Astrocyte of the hippocampus (primary cell): ENCODE results near the gene ZFP36.
"Not testable (repeated sequence)": the region's sequence is repeated elsewhere in the genome, so short reads cannot be mapped to it uniquely, and the experiment has no call there.

Source experiments
- DNase-seq: peaks from one replicate; pipeline ENCODE4 v3.0.0; 2011; ENCODE audit warnings: low read depth, low spot score

ZFP36 gene, protein sequence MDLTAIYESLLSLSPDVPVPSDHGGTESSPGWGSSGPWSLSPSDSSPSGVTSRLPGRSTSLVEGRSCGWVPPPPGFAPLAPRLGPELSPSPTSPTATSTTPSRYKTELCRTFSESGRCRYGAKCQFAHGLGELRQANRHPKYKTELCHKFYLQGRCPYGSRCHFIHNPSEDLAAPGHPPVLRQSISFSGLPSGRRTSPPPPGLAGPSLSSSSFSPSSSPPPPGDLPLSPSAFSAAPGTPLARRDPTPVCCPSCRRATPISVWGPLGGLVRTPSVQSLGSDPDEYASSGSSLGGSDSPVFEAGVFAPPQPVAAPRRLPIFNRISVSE

DNA sequence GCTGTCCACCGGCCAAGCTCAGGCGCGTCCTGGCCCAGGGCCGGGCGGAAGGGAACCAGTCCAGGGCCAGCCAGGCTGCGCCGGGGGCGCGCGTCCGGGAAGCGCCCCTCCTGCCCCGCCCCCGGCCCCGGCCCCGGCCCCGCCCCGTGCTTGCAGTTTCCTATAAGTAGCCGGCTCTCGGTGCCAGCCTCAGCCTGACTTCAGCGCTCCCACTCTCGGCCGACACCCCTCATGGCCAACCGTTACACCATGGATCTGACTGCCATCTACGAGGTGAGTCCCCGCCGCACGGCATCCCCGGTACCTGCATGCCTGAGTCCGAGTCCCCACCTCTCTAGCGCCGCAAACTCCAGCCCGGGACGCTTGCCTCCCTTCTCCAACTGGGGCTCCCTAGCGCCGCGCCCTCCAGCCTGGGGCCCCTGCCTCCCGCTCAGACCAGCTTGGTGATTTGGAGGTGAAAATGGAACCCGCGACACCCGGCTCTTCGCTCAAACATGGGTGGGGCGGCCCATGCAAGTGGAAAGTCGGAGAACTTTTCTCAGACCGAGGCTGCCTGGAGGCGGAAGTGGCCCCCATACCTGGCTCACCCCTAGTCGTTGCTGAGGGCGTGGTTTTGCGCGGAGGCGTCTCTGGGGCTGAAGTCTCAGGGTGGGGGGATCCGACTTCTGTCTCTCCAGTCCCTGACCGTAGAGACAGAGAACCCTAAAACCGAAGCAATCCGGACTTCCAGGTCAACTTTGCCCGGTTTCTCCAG, at the start of gene ZFP36:
TSS of gene ZFP36 (plus strand) at position 192 of the 754 bp plus-strand sequence. CDS start at position 250, 58 bp downstream.
- peak; percentile 90 for DNase-seq

DNA sequence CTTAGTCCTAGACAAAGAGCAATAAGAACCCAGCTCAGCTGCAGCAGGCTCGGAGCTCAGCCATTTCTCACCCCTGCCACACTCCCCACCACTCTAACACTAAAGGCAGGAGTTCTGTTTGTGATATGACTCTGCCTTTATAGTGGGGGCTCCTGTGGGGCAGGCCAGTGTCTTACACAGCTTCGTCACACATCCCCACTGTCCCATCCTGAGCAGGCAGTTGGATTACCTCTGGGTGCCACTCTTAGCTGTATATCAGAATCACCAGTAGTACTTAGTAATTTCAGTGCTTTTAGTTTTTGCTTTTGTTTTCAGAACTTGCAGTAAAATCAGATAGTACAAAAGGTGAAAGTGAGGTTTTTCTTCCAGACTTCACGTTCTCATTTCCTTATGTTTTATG, 47.6 kb upstream of the ZFP36 start:
- DNase-seq = no peak

DNA sequence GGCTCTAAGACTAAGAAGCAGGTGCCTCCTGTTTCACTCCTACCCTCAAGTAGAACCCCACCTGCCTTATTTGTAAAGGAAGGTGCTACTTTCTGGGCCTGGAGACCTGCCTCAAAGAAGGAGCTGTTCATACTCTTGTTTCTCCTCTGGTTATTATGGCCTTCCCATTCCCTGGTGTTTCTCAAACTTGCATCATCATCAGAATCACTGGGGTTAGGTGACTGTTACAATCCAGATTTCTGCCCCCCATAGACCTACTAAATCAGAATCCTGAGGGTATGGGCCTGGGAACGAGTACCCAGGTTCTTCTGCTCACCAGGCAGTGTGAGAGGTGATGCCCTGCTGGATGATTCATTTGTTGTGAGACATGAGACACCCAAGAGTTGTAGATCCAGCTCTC, 46.0 kb upstream of the ZFP36 start:
- DNase-seq = no peak

DNA sequence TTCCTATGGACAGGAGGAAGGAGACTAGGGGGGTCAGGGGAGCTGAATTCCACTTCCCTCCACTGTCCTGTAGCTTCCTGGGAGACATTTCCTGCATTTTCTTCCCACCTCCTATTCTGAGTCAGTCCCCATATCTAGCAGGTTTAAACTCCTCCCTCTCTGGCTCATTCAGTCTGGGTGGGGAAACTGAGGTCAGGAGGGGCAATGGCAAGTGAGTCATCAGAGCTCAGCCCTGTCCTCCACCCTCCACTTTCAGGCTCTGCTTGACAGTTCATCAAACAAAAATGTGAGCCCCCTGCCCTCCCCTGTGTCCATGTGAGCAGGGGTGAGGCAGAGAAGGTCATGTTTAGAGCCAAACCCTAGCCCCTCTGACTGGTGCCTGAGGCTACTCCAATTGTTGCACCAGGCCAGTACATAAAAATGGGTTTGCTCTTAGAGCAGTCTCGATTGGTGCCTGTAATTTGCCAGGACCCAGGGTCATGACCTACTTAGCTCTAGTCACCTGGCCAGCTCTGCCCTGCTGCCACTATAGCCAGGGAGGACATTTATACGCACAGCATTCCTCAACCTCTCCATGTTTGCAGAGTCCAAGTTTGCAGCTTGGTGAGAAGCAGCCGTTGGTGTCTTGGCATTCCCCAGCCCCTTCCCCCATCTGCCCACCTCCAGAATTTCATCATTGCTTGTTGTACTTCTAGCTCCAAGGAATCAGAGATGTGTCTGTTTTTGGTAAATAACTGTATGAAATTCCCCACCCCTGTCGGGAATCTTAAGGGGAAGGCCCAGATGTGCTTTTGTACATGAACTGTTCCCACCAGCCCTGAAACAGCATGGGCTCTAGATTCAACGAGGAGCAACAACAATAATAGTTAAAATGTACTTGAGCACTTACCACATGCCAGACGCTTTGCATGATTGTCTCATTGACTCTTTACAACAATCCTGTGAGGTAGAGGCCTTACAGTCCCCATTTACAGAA, 43.7 kb upstream of the ZFP36 start:
- DNase-seq = peak; percentile 44

DNA sequence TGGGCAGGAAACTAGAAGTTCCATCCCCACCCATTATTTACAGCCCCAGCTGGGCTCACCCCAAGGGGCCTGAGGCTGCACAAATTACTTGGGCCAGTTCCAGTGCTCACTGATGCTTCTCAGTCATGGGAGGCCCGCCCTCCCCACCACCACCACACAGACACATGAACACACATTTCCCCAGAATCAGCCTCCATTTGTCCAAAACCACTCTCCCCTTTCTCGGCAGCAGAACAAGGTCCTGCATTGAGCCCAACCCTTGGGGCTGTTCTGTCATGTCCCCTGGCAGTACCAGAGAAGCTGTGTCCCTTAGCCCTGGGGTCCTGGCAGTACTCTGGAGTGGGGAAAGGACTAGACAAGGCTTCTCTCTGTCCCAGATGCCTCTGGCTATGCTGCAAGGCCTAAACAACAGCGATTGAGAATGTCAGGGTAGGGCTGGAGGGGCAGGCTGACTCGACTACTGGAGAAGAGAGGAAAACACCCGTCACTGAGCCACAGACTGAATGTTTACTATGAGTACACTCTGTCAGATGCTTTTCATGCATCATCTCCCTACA, 42.7 kb upstream of the ZFP36 start:
- DNase-seq = no peak

DNA sequence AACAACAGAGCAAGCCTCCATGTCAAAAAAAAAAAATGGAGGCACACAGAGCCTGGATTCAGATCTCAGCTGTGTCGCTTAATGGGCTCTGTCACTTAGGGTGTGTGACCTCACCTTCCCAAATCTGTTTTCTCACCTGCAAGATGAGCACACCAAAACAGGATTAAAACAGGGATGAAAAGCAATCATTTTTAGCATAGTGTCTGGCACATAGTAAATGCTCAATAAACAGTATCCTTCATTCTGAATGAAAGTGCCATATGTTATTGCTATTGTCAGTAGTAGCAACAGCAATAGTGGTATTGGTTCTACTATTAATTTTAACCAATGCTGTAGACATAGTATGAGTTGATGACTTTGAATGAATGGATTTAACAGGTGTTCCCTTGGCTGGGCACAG, 41.1 kb upstream of the ZFP36 start:
- DNase-seq = no peak

DNA sequence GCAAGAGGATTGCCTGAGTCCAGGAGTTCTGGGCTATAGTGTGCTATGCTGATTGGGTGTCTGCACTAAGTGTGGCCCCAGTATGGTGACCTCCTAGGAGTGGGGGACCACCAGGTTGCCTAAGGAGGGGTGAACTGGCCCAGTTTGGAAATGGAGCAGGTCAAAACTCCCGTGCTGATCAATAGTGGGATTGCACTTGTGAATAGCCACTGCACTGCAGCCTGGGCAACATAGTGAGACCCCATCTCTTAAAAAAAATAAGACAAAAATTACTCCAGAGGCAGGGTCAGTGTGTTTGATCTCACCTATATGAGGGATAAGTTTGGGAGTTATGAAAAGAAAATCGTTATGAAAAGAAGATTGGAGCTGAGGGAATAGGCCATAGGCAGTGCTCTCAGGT, 37.4 kb upstream of the ZFP36 start:
- no peak for DNase-seq

DNA sequence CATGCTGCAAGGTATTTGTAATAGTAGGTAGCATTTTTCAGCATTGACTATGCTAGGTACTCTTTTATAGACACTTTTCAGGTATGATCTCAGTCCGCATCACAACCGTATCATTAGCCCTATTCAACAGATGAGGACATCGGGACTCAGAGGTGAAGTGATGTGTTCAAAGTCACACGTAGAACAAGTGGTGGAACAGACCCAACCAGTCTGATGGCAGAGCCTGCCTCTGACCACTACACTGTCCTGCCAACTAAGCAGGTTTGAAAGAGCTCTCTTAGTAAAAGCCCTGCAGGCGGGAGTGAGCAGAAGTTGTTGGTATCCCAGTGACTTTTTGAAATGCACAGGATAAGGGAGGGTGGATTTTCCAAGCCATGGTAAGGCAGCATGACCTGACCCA, 35.9 kb upstream of the ZFP36 start:
- DNase-seq = no peak

DNA sequence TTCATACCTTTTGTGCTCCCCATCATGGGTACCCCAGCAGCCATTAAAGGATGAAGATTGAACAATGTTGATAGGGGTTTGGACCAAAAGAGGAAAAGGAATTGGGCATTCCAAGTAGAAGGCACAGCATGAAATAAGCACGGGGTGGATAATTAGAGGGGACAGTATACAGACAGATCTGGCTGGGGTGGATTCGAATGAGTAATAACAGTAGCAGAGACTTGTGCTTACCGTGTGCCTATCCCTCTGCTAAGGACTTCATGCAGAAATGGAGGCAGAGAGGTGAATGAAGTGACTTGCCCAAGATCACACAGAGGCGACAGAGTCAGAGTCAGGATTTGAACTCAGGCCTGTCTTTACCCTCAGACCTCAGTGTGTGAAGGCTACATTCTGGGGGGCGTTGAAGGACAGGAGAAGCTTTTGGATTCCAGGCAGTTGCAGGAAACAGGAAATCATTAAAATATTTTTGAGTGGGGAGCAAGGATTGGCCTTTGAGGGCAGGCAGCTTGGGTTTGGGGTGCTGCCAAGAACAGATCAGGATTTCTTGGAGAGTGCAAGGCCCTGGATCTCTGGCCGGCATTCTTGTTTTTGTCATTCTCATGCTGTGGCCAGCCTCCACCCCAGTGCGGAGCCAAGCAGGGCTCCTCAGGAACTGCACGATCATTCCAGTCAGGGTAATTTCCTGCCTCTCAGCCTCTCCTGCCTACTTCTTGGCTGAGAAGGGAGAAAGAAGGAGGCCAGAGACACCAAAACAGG, 34.4 kb upstream of the ZFP36 start:
- peak; percentile 97 for DNase-seq

DNA sequence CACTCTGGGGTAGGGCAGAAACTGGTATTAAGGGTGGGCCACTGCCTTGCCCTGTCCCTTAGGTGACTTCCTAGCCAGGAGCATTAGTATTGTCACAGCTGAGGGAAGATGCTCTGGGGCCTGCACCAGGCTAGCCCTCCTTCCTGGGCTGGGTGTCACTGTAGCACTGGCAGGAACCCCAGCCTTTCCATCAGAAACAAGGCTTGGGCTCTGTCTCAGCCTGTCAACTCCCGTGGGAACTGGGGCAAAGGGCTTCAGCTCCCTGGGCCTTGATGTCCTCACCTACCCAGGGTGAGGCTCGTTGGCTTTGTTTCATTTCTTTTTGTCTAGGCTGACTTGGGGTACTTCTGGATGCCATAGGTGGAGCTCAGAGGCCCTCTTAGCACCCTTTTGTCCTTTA, 33.7 kb upstream of the ZFP36 start:
- DNase-seq = peak; percentile 43

DNA sequence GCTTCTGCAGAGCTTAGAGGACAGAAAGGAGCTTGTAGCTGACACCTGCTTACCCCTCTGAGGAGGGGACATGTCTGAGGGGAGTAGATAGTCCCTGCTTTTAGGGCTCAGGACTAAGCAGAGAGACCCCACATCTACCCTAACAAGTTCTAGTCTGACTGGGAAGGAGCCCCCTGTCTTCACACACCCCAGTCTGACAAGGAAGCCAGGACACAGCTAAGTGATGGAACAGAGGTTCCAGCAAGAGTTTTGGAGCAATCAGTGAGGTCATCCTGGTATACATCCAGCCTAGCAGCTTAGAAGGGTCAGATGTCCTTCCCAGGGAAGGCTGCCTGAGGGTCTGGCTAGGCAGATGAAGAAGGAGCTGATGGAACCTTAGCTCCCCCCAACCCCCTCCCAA, 30.7 kb upstream of the ZFP36 start:
- DNase-seq = no peak

DNA sequence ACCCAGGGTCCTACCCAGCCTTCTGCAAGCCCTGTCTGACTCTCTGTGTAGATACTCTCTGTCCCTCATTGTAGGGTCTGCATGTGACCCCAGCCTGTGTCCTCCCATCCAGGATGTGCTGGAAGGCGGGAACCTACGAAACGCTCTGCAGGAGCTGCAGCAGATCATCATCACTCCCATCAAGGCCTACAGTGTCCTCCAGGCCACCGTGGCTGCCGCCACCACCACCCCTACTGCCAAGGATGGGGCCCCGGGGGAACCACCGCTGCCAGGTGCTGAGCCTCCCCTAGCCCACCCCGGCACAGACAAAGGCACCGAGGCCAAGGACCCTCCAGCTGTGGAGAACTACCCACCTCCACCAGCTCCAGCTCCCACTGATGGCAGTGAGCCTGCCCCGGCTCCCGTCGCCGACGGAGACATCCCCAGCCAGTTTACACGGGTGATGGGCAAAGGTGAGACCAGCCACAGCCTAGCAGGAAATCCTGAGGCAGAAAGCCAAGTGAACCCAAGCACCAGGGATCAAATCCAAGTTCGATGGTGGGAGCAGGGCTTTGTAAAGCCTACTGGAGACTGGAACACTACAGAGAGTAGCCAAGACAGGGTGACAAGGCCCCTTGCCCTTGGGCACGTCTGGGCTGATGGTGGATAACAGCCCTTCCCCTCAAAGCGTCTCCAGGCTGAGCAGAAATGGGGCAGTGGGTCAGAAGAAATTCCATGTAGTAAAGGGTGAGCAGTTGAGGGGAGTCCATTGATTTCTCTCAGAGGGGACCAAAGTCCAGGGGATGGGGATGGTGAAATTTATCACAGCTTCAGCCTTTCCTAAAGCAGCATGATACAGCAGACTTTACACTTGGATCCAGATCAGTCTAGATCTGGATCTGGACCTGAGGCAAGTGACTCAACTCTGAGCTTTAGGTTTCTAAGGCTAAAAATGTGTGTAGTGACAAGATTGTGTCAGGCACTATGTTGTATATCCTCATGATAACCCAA, 29.0 kb upstream of the ZFP36 start:
- DNase-seq = no peak

DNA sequence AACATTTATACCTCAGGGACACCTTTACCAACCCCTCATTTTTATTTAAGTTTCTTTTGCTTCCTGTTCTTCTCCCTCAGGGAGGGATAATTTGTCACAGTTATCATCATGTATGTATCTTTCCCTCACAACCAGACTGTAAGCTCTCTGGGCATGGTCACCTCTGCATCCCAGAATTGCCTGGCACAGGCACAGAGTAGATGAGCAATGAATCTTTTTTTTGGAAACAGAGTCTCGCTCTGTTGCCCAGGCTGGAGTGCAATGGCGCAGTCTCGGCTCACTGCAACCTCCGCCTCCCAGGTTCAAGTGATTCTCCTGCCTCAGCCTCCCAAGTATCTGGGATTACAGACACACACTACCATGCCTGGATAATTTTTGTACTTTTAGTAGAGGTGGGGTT, 27.3 kb upstream of the ZFP36 start:
- not testable (repeated sequence) for DNase-seq

DNA sequence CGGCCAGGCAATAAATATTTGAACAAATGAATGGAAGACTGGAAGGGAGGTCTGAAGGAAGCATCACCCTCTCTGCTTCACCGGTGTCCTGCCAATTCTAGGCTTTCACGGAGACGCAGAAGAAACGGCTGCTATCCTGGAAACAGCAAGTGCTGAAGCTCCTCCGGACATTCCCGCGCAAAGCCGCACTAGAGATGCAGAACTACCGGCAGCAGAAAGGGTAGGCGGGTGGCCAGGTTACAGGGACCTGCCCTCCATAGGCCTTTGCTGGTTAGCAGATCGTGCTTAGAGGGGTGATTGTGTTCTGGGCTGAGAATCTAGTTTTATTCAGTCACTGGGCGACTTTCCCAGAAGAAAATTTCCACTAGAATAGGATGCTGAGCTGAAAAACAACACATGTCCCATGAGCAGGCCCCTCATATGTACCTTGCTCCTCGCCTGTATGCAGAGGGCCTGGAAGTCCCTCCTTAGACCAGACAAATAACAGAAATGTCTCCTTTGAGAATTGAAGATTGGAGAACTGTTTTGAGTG, 26.7 kb upstream of the ZFP36 start:
- no peak for DNase-seq

DNA sequence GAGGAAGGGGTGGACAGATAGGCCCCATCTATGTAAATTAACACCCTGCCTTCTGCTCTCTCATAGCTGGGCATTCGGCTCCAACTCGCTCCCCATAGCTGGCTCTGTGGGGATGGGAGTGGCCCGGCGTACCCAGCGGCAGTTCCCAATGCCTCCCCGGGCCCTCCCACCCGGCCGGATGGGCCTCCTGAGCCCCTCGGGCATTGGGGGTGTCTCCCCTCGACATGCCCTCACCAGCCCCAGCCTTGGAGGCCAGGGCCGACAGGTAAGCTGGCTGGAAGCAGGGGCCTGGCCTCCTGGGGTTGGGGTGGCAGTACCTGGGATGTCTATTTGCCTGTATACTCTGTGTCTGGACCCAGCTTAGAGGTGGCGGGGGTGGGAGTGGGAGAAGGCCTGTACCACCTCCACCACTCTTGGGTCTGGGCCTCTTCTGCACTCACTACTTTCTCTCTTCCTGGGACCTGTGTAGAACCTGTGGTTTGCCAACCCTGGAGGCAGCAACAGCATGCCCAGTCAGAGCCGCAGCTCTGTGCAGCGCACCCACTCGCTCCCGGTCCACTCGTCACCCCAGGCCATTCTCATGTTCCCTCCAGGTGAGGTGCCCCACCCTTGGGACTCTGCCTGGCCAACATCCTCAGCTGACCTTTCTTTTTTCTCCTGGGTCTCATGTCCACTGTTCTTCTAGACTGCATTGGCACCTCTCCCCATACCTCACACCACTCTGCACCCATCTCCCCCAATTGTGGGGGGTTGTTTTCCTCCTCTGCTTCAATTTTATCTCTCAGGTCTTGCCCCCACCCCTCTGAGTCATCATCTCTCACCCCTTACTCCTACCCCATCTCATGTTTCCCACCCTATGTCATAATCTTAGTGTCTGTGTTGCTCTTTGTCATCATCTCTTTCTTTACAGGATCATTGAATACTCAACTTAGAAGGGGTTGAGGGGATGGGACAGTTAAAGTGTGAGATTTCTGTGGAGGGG, 25.8 kb upstream of the ZFP36 start:
- no peak for DNase-seq

DNA sequence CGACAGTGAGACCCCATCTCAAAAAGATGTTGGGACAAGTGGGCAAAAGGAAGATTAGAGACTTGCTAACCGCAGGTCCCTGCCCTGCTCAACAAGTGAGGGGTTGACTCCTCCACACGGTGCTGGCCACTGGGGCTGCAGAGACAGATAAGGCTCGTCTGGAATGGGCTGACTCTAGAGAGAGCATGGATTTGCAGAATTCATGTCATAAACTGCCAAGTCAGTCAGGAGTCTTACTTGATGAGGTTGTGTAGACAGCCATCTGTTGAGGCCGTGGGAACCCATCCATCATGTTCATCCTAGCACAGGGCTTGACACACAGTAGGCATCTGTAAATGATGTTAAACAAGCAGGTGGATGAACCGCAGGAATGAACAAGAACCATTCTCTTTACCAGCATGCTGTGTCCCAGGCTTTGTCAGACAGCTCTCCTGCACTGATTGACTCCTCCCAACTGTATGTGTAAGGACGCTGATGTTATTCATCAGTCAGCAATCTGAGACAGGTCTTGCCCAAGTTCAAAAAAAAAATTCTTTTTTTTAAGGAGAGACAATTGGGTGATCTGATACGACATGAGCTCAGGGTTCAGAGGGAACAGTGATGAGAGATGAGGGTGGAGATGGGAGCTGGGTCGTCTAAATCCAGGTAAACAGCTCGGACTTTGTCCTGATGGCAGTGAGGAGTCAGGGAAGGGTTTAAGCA, 24.6 kb upstream of the ZFP36 start:
- DNase-seq = no peak

DNA sequence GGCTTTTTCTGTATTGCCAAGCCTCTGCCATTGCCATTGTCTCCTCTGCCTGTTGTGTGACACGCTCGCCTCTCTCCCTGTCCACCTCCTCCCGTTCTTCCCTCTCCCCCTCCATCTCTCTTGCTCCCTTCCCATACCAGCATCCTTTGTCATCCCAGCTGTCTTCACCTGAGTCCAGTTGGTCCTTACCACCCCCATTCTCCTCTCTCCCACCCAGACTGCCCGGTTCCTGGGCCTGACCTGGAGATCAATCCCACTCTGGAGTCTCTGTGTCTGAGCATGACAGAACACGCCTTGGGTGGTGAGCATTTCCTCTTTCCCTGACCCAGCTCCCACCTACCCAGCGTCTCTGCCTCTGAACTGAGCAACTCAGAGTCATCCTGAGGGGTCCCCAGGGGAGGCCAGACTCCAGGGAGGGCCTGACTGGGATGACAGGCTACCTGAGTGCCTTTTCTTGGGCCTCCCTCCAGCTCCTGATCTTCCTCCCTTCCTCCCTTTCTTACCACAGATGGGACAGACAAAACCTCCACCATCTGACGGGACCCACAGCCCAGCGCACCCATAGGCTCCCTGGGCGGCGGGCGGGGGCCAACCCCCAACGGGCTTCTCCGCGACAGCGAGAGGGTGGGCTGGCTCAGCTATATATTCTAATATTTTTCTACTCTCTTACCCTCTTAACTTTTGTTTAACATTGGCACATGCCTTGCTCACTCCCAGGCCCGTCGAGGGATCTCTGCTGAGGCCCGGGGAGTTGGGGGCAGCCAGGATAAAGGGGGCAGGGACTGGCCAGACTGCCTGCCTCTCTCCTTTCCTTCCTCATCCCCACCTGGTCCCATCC, 23.4 kb upstream of the ZFP36 start:
- DNase-seq = no peak
